Neural crest cell (in vitro differentiated cells): ENCODE results near the gene RAB25. TPM values are rescaled to one million over a fixed set of nuclear protein-coding genes. Genes with fewer than 3 reads are reported as not detected.

ENCODE experiments used
- DNase-seq: peaks from one replicate; pipeline ENCODE4 v3.0.0; 2021; ENCODE audit warnings: low read depth, mixed read lengths, low spot score
- H3K27ac Mint-ChIP-seq: one replicate; pipeline ENCODE4 v1.8.0; 2021; ENCODE audit warnings: mild to moderate bottlenecking, mixed read lengths; ENCODE audit not compliant: unreplicated experiment
- H3K27me3 Mint-ChIP-seq: 2 replicates; pipeline ENCODE4 v1.8.0; 2021; ENCODE audit warnings: low read depth, mild to moderate bottlenecking, mixed read lengths
- H3K36me3 Mint-ChIP-seq: 2 replicates; pipeline ENCODE4 v1.8.0; 2021; ENCODE audit warnings: low read depth, mild to moderate bottlenecking, mixed read lengths
- H3K4me1 Mint-ChIP-seq: 2 replicates; pipeline ENCODE4 v1.8.0; 2021; ENCODE audit warnings: mixed read lengths
- H3K4me3 Mint-ChIP-seq: one replicate; pipeline ENCODE4 v1.8.0; 2021; ENCODE audit warnings: mild to moderate bottlenecking, mixed read lengths
- H3K9me3 Mint-ChIP-seq: 2 replicates; pipeline ENCODE4 v1.8.0; 2021; ENCODE audit warnings: mixed read lengths
- CTCF ChIP-seq: fragments of 200-600 bp; sonication (generic); conservative IDR thresholded peaks from 2 replicates; pipeline ENCODE4 v1.5.0; 2021; ENCODE audit warnings: antibody characterized with exemption, mild to moderate bottlenecking
- total RNA-seq: library from RNA; stranded (reverse); gene quantifications from 2 replicates; pipeline ENCODE4 v1.2.1, GENCODE V29; 2021

Gene RAB25
- total RNA-seq, 1 donor from 2014 or later = not detected

- Mint-ChIP-seq H3K4me3 (no peak overlapping the region), H3K4me1 (peaks cover 46% of the 10 kb centered on the region), H3K9me3 (no peaks in the 10 kb centered on the region), H3K36me3 (no peaks in the 10 kb centered on the region), H3K27ac (no peak overlapping the region), H3K27me3 (peaks cover 10% of the 10 kb centered on the region)
- no peak for TF ChIP-seq CTCF
- DNase-seq = no peak
Measured at GRCh38 chr1:156119503-156120209, 58.7 kb downstream of the RAB25 start.

Other genes starting within 250 kb of the RAB25 start
- 58.4 and 59.5 TPM in 2 replicates for gene GON4L, start 203.9 kb upstream of the RAB25 start, total RNA-seq
- gene SYT11, start 201.6 kb upstream of the RAB25 start, total RNA-seq = 19.8 and 20.0 TPM in 2 replicates
- gene RIT1, start 149.8 kb upstream of the RAB25 start, total RNA-seq = 34.5 and 35.3 TPM in 2 replicates
- 69.9 and 71.2 TPM in 2 replicates for gene KHDC4, start 126.7 kb upstream of the RAB25 start, total RNA-seq
- not detected in 2 replicates for gene RXFP4, start 119.5 kb upstream of the RAB25 start, total RNA-seq
- gene ARHGEF2, start 82.6 kb upstream of the RAB25 start, total RNA-seq = 97.6 and 101 TPM in 2 replicates
- 236 and 255 TPM in 2 replicates for gene SSR2, start 40.2 kb upstream of the RAB25 start, total RNA-seq
- gene UBQLN4, start 7.4 kb upstream of the RAB25 start, total RNA-seq = 70.4 and 78.0 TPM in 2 replicates
- gene LAMTOR2, start 6.4 kb upstream of the RAB25 start, total RNA-seq = 49.4 and 55.6 TPM in 2 replicates
- 114 and 120 TPM in 2 replicates for gene MEX3A, start 21.3 kb downstream of the RAB25 start, total RNA-seq
- gene LMNA, start 53.6 kb downstream of the RAB25 start, total RNA-seq = 51.0 and 51.7 TPM in 2 replicates
- 1.3 and 2.1 TPM in 2 replicates for gene SEMA4A, start 92.4 kb downstream of the RAB25 start, total RNA-seq
- 19.1 and 22.7 TPM in 2 replicates for gene SLC25A44, start 132.9 kb downstream of the RAB25 start, total RNA-seq
- gene PMF1, start 151.8 kb downstream of the RAB25 start, total RNA-seq = 82.5 and 83.3 TPM in 2 replicates
- 2.5 and 3.0 TPM in 2 replicates for gene BGLAP, start 181.0 kb downstream of the RAB25 start, total RNA-seq
- 15.8 and 17.1 TPM in 2 replicates for gene PAQR6, start 186.9 kb downstream of the RAB25 start, total RNA-seq
- gene SMG5, start 221.7 kb downstream of the RAB25 start, total RNA-seq = 116 and 122 TPM in 2 replicates
- 4.3 and 4.6 TPM in 2 replicates for gene TMEM79, start 223.2 kb downstream of the RAB25 start, total RNA-seq
- gene GLMP, start 234.5 kb downstream of the RAB25 start, total RNA-seq = 34.2 and 38.0 TPM in 2 replicates
- 0.77 TPM in 1 of 2 replicates, not detected in the other for gene VHLL, start 238.1 kb downstream of the RAB25 start, total RNA-seq